Activated CD8-positive, alpha-beta memory T cell treated with anti-CD3 and anti-CD28 coated beads for 4 hours (primary cell): ENCODE results near the gene AANAT.

Source experiments
- DNase-seq, 2 donors: peaks; one replicate each; pipeline ENCODE4 v3.0.0-alpha.2; 2020; ENCODE audit warnings: low read depth in 2 of 2

Gene AANAT

GRCh38 chr17:76467366-76467765, at the start of gene AANAT:
AANAT (plus strand) TSS chr17:76467603; CDS start chr17:76468747, 1,144 bp downstream.
- no peak for DNase-seq

DNA sequence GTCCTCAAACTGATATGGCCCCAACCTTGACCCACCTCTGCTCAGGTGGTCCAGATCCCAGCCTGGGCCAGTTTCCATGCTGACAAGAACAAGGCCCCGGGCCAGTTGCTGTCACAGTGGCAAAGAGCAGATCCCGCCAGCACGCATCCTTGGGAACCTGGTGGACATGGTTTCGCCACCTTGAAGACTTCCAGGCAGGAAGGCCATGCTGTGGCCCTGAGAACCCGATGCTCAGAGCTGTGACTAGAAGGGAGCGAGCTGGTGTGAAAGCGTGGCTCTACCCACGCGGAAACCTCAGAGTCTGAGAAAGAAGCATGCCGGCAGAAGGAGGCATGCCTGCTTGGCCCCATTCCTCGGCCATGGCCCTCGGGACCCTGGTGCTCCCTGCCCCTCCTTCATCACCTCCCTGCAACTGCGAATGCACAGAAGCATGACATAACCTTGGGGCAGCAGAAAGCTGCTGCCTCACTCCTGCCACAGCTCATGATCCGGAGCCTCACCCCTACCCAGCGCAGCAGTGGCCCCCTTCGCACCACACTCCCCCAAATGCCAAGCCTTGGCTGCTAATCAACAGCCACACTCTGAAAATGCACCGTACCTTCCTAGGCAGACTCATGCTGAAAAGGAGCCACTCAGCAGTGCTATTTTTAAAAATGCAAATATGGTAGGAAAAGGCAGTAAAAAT, 47.7 kb upstream of the AANAT start:
- no peak for DNase-seq

DNA sequence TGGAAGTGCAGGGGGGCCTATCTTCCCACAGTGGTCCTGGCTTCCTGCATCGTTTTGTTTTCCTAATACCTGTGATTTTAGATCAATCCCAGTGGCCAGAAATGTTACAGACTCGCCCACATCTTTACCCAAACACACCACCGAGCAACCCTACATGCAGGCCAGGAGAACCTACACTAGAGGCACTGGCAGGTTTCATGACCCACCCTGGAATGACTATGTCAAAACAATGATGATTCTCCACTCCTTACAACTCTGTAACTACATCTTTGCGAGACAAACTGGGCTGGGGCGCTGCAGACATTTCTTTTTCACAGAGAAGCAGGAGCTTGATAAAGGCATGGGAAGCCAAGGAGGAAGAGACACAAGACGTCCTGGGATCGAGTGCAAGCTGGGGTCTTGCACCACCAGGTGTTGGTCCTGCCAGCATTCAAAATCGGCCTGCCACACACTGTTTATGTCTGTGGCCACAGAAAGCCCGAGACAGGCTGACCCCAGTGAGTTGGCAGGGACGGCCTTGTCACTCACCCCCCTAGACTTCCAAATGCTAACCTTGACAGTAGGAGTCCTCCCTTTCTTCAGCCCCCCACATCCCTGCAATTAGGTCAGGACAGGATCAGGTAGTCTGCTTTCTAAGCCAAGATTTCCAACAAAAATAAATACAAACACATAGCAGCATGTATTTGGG, 46.9 kb upstream of the AANAT start:
- no peak for DNase-seq

DNA sequence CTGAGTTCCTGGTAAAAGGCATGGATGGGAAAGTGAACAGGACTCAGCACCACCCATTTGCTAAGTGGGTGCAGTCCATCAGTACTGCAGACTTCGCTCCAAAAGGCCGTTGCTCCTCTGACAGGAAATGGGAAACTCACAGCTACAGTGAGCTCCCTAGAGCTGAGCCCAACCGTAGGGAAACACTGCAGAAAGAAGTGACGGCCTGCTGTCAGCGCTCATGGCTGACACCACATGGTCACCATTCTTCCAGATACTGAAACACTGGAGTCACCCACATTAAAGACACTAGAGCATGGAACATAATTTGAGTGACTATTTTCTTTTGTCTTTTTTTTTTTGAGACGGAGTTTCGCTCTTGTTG, 46.4 kb upstream of the AANAT start:
- DNase-seq = no peak

DNA sequence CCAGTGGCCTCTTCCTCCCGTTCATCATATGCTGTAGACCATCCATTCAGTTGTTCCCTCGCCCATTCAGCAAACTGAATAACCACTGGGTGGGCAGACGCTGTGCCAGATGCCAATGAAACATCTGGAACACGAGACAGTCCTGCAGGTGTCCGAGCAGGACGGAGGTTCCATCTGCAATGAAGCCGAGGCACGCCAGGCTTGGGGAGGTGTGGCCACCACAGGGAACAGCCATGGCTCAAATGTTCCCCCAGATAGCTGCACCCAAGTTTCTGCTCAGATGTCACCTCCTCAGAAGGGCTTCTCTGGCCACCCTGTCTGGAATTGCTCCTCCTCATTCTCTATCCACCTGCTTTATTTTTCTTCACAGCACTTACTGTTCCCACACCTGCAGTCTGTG, 45.0 kb upstream of the AANAT start:
- no peak for DNase-seq

DNA sequence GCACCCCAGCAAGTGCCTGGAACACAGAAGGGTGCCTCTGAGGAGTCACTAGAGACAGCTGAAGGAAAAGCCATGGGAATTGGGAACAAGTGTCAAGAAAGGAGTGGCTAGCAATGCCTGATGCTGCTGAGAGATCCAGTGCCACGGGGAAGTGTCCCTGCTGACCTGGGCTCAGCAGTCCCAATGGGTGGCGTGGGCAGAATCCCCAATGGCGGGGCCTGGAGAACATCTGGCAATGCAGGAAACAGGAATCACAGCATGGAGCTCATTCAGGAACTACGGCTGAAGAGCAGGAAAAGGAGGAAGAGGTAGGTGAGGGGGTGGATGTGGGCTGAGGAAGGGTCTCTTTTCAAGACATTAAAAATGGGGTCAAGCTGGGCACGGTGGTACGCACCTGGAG, 44.5 kb upstream of the AANAT start:
- DNase-seq = no peak

DNA sequence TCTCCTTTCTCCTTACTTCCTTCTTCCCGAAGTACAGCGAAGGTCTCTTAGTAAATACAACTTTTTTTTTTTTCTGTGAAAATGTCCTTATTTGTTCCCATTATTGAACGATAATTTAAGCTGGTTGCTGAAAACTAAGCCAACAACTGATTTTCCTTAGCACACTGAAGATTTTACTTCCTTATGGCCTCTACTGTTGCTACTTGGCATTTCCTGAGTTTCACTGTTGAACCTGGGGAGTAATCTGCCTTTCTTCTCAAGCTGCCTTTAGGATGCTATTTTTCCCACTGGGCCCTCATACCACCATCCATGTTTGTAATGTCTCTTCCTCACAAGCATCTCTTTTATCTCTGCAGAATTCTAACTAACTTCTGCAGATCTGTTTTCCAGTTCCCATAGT, 40.5 kb upstream of the AANAT start:
- no peak for DNase-seq

DNA sequence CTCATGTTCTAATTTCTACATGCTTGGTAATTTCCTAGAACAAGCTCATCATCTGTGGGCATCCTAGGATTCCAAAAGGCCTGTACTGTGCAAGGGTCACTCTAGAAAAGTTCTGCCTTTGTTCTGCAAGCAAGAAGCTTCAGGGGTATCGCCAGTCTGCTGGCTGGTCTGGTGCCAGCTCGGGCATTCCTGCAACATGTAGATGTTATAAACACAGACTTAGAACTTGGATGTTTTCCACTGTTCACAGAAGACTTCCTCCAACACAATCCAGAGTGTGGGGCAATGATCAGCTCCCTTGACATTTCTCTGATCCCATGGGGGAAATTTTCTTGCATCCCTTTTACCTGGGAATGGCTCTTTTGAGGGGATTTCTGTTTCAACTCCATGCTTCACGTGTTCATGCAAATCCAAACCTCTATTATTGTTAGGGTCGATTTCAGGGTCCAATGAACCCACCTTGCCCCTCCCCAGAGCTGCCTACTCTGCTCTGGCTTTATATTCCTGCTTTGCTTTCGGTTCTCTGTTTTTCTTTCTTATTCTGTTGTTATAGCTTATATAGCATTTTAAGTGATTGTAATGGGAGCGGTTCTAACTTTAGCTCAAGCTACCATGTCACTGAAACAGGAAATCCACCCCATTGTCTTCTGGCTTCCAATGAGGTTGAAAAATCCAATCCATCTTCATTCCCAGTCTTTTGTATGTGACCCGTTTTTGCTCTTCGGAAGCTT, 39.7 kb upstream of the AANAT start:
- DNase-seq = no peak

DNA sequence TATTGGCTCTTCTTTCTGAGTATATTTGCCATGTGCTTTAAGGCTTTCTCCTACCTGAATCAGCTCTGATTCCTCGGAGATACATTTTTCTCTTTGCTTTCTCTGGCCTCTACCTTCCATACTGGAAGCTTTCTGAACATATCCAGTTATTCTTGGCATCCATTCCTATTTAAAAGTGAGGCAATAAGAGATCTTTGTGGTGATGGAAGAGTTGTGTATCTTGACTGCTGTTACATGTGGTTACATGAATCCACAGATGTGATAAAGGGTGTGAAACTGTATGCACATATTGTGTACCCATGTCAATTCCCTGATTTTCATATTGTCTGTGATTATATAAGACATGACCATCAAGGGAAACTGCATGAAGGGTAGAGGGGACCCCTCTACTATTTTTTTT, 38.9 kb upstream of the AANAT start:
- no peak for DNase-seq

GRCh38 chr17:76431509-76431908, 35.9 kb upstream of the AANAT start:
- no peak for DNase-seq

DNA sequence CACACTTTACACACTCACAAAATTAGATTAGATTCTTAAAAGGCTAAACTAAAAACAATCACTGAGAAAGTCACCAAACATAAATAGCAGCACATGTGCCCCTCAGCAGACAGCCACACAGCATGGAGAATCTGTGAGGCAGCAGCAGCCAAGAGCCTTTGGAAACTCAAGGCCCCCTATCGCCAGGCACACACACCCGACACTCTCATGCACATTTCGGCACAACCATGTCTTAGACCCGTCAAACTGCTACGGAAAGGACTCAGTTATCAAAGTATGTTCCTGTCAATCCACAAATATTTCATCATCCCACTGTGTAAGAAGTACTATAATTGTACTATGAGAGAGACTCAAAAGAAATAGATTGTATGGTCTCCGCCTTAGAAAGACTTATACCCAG, 35.4 kb upstream of the AANAT start:
- no peak for DNase-seq

DNA sequence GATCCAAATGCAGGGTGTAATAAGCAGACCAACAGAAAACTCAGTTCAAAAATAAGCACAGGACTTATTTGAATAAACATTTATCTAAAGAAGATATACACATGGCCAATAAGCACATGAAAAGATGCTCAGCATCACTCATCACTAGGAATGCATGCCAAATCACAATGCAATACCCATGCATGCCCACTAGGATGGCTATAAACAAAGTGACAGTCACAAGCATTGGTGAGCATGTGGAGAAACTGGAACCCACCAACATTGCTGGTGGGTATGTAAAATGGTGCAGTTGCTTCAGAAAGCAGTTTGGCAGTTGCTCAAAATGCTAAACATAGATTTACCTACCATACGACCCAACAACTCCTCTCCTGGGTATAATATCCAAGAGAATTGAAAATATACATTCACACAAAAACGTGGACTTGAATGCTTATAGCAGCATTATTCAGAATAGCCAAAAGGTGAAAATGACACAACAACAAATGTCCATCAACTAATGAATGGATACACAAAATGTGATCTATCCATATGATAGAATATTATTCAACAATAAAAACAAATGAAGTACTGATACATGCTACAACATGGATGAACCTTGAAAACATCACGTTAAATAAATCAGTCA, 34.6 kb upstream of the AANAT start:
- DNase-seq = no peak

GRCh38 chr17:76433693-76434092, 33.7 kb upstream of the AANAT start:
- DNase-seq = no peak

- no peak for DNase-seq
Measured at GRCh38 chr17:76434870-76435269, 32.5 kb upstream of the AANAT start.

DNA sequence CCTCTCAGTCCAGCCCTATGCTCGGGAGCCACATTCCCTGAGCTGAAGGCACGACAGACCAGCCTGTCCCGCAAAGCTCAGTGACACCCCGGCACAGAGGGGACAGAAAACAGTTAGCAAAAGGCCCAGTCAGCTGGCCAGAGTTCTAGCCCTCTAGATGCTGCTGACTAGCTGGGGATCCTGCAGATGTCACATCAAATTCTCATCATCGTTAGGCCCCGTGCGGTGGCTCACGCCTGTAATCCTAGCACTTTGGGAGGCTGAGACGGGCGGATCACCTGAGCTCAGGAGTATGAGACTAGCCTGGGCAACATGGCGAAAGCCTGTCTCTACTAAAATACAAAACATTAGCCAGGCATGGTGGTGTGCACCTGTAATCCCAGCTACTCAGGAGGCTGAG, 31.7 kb upstream of the AANAT start:
- DNase-seq = no peak

DNA sequence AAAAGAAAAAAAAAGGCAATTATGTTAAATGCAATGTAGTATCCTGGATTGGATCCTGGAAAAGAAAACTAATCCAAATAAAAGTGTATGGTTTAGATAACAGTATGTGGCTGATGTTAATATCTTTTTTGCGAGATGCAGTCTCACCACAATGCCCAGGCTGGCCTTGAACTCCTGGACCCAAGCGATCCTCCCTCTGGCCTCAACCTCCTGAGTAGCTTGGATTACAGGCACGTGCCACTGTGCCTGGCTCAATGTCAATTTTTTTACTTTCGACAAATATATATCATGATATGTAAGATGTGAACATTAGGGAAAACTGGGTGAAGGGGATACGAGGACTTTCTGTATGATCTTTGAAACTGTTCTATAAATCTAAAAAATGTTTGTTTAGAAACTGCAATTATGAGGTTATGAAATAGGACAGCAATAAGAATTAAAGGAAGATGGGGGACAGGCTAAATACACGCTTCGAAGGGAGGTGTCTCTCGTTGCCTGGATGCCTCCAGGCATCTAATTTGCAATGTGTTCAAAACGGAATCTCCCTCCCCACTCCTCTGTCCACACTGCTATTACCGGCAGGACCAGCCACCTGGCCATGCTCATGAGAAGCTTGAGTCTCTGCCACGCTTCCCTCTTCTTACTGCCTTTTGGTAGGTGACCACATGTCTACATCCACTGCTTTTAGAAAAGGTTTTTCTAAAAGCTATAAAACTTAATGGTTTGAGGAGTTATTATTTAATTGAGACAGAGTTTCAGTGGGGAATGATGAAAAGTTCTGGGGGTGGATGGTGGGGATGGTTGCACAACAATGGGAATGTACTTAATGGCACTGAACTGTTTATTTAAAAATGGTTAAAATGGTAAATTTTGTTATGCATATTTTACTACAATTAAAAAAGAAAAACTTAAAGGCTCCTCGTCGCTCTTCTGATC, 29.7 kb upstream of the AANAT start:
- DNase-seq = no peak

- DNase-seq = no peak
Measured at GRCh38 chr17:76438906-76439305, 28.5 kb upstream of the AANAT start.

- DNase-seq = no peak
Measured at GRCh38 chr17:76439314-76439928, 28.0 kb upstream of the AANAT start.

GRCh38 chr17:76440751-76441362, 26.5 kb upstream of the AANAT start:
- no peak for DNase-seq

GRCh38 chr17:76441686-76442340, 25.6 kb upstream of the AANAT start:
- no peak for DNase-seq
